SK-N-MC (cell line): ENCODE measurements around the gene DLG2.

Source experiments
- EZH2 ChIP-seq: fragments of 200-600 bp; sonication (generic); IDR thresholded peaks from one replicate; pipeline ENCODE4 v1.6.1; 2017; ENCODE audit warnings: antibody characterized with exemption
- FOXP2 ChIP-seq: optimal IDR thresholded peaks from 2 replicates; pipeline ENCODE3; 2011; ENCODE audit warnings: mild to moderate bottlenecking, moderate library complexity; ENCODE audit not compliant: insufficient read depth; ENCODE audit errors: extremely low read length, control extremely low read depth
- POLR2AphosphoS5 ChIP-seq: IDR thresholded peaks from 2 replicates; pipeline ENCODE4 v1.6.1; 2012; ENCODE audit warnings: mild to moderate bottlenecking, low read depth, low read length, borderline replicate concordance

GRCh38 chr11:83956119-83956697 lies 1670.9 kb downstream of the DLG2 start:
- TF ChIP-seq FOXP2 = no peak
- no peak for TF ChIP-seq EZH2
- no peak for TF ChIP-seq POLR2AphosphoS5
